H1 (cell line): ENCODE data around the gene PCF11. TPM values are rescaled to one million over a fixed set of nuclear protein-coding genes. Genes with fewer than 3 reads are reported as not detected.

ENCODE experiments used
- CTCF ChIA-PET: fragments of 300-600 bp; sonication (Branson Sonifier 250); formaldehyde crosslinking; loops from one replicate; lab custom pipeline; 2021; ENCODE audit not compliant: partially characterized antibody; lab: Charles Lee
- POLR2A ChIA-PET: fragments of 300-600 bp; sonication (Branson Sonifier 250); formaldehyde crosslinking; loops from one replicate; lab custom pipeline; 2021; ENCODE audit warnings: inconsistent platforms; ENCODE audit not compliant: partially characterized antibody; lab: Charles Lee
- DNase-seq, 2 experiments: peaks; one replicate each; pipeline versions ENCODE4 v3.0.0 to v3.0.0-alpha.2; 2010 to 2022; ENCODE audit warnings: low spot score in 2 of 2, low read depth in 1 of 2, mixed read lengths in 1 of 2
- FAIRE-seq: peaks from 2 replicates; lab custom pipeline; 2011; peaks lifted over from hg19 to GRCh38; lab: Jason Lieb, UNC
- H2AFZ ChIP-seq: 2 replicates; pipeline ENCODE4 v1.8.1; 2012; ENCODE audit warnings: low read length, inconsistent platforms
- H2AK5ac ChIP-seq: 2 replicates; pipeline ENCODE4 v1.6.1; 2013; ENCODE audit warnings: low read depth, low read length
- H2BK120ac ChIP-seq: replicated peaks from 2 replicates; pipeline ENCODE3; 2013; ENCODE audit warnings: low read depth, low read length, inconsistent platforms
- H2BK12ac ChIP-seq: 2 replicates; pipeline ENCODE4 v1.6.1; 2013; ENCODE audit warnings: low read depth, low read length
- H2BK15ac ChIP-seq: 2 replicates; pipeline ENCODE4 v1.6.1; 2013; ENCODE audit warnings: low read length
- H2BK20ac ChIP-seq: 2 replicates; pipeline ENCODE4 v1.6.1; 2013; ENCODE audit warnings: low read length
- H2BK5ac ChIP-seq: 2 replicates; pipeline ENCODE4 v1.6.1; 2013; ENCODE audit warnings: low read depth, low read length
- H3K14ac ChIP-seq: 2 replicates; pipeline ENCODE4 v1.6.1; 2013; ENCODE audit warnings: inconsistent platforms; ENCODE audit not compliant: insufficient read length
- H3K18ac ChIP-seq: 2 replicates; pipeline ENCODE4 v1.6.1; 2013; ENCODE audit warnings: low read length; ENCODE audit errors: extremely low read depth
- H3K23ac ChIP-seq: 2 replicates; pipeline ENCODE4 v1.6.1; 2013; ENCODE audit warnings: inconsistent platforms; ENCODE audit not compliant: insufficient read length
- H3K23me2 ChIP-seq: 2 replicates; pipeline ENCODE4 v1.6.1; 2013; ENCODE audit warnings: low read depth, low read length
- H3K27ac ChIP-seq: 2 replicates; pipeline ENCODE4 v1.6.1; 2011; ENCODE audit warnings: low read depth, low read length, inconsistent platforms
- H3K27me3 ChIP-seq, 4 experiments: replicated peaks in 1 of 4; 1 replicate in 1 of 4; 2 replicates in 3 of 4; pipeline versions ENCODE4 v1.6.1 to v1.8.1; 2011 to 2013; ENCODE audit warnings: low read length in 3 of 4, mild to moderate bottlenecking in 3 of 4, inconsistent platforms in 2 of 4, mixed read lengths in 2 of 4, moderate library complexity in 1 of 4; ENCODE audit not compliant: control insufficient read depth in 3 of 4, insufficient read depth in 3 of 4; ENCODE audit errors: extremely low read depth in 1 of 4
- H3K36me3 ChIP-seq, 4 experiments: 2 replicates each; pipeline versions ENCODE4 v1.6.1 to v1.8.1; 2011 to 2013; ENCODE audit warnings: mild to moderate bottlenecking in 4 of 4, low read length in 3 of 4, moderate library complexity in 2 of 4, control low read depth in 1 of 4, inconsistent platforms in 1 of 4; ENCODE audit not compliant: insufficient read depth in 4 of 4, control insufficient read depth in 2 of 4
- H3K4ac ChIP-seq: replicated peaks from 2 replicates; pipeline ENCODE3; 2013; ENCODE audit warnings: low read length, low read depth, mixed read lengths, inconsistent platforms; ENCODE audit not compliant: insufficient read length
- H3K4me1 ChIP-seq, 4 experiments: replicated peaks in 1 of 4; 1 replicate in 1 of 4; 2 replicates in 3 of 4; pipeline versions ENCODE4 v1.6.1 to v1.8.1; 2011 to 2013; ENCODE audit warnings: low read length in 3 of 4, inconsistent platforms in 2 of 4, mixed read lengths in 1 of 4; ENCODE audit not compliant: insufficient read depth in 4 of 4, control insufficient read depth in 3 of 4
- H3K4me2 ChIP-seq, 2 experiments: 2 replicates each; pipeline versions ENCODE4 v1.6.1 to v1.8.1; 2011 to 2013; ENCODE audit warnings: low read depth in 2 of 2, low read length in 2 of 2, control low read depth in 1 of 2, inconsistent platforms in 1 of 2, mild to moderate bottlenecking in 1 of 2; ENCODE audit not compliant: insufficient read depth in 1 of 2
- H3K4me3 ChIP-seq, 4 experiments: fragments of 200-600, 300-600 bp in 1 of 4; sonication (generic), shearing (Covaris generic), sonication (Bioruptor Twin) in 1 of 4; 2 replicates each; pipeline versions ENCODE4 v1.5.1 to v1.8.1; 2011 to 2016; ENCODE audit warnings: low read length in 4 of 4, low read depth in 3 of 4, control low read depth in 2 of 4, inconsistent platforms in 2 of 4, mild to moderate bottlenecking in 2 of 4, mixed read lengths in 1 of 4, moderate library complexity in 1 of 4; ENCODE audit not compliant: insufficient read depth in 2 of 4; ENCODE audit errors: extremely low read depth in 1 of 4
- H3K56ac ChIP-seq: replicated peaks from 2 replicates; pipeline ENCODE3; 2013; ENCODE audit warnings: low read depth, mild to moderate bottlenecking, mixed read lengths, low read length, inconsistent platforms; ENCODE audit not compliant: insufficient read length
- H3K79me1 ChIP-seq: 2 replicates; pipeline ENCODE4 v1.6.1; 2013; ENCODE audit warnings: low read depth, low read length, control low read depth
- H3K79me2 ChIP-seq, 2 experiments: 2 replicates each; pipeline versions ENCODE4 v1.6.1 to v1.8.1; 2012 to 2013; ENCODE audit warnings: low read length in 2 of 2, mild to moderate bottlenecking in 2 of 2, inconsistent platforms in 1 of 2; ENCODE audit not compliant: insufficient read depth in 2 of 2, control insufficient read depth in 1 of 2
- H3K9ac ChIP-seq, 4 experiments: replicated peaks in 1 of 4; 1 replicate in 1 of 4; 2 replicates in 3 of 4; pipeline versions ENCODE4 v1.6.1 to v1.8.1; 2011 to 2013; ENCODE audit warnings: low read depth in 3 of 4, low read length in 3 of 4, control low read depth in 2 of 4, mild to moderate bottlenecking in 2 of 4, moderate library complexity in 2 of 4, inconsistent platforms in 1 of 4; ENCODE audit errors: extremely low read depth in 1 of 4
- H3K9me3 ChIP-seq, 2 experiments: 2 replicates each; pipeline versions ENCODE4 v1.6.1 to v1.8.1; 2012 to 2013; ENCODE audit warnings: mild to moderate bottlenecking in 2 of 2, moderate library complexity in 2 of 2, control low read depth in 1 of 2, inconsistent platforms in 1 of 2, low read depth in 1 of 2, low read length in 1 of 2, mixed read lengths in 1 of 2; ENCODE audit not compliant: insufficient read depth in 2 of 2
- H4K20me1 ChIP-seq, 2 experiments: replicated peaks in 1 of 2; 2 replicates each; pipeline versions ENCODE3 to v1.8.1; 2011 to 2013; ENCODE audit warnings: inconsistent platforms in 2 of 2, low read length in 2 of 2, mild to moderate bottlenecking in 1 of 2; ENCODE audit not compliant: insufficient read depth in 2 of 2, control insufficient read depth in 1 of 2
- H4K5ac ChIP-seq: 2 replicates; pipeline ENCODE4 v1.6.1; 2013; ENCODE audit warnings: low read length, low read depth, mixed read lengths, inconsistent platforms; ENCODE audit not compliant: insufficient read length
- H4K8ac ChIP-seq: 2 replicates; pipeline ENCODE4 v1.8.0; 2013; ENCODE audit warnings: mild to moderate bottlenecking, moderate library complexity, low read length, inconsistent platforms; ENCODE audit not compliant: insufficient read depth; ENCODE audit errors: extremely low read depth
- H4K91ac ChIP-seq: replicated peaks from 2 replicates; pipeline ENCODE3; 2013; ENCODE audit warnings: low read length, mixed read lengths, inconsistent platforms; ENCODE audit not compliant: insufficient read length
- CHD2 ChIP-seq: IDR thresholded peaks from 2 replicates; pipeline ENCODE4 v1.6.1; 2012; ENCODE audit warnings: low read length, improper control_type of control experiment
- EGR1 ChIP-seq: IDR thresholded peaks from 2 replicates; pipeline ENCODE4 v1.6.1; 2011; ENCODE audit warnings: low read depth, low read length, borderline replicate concordance
- EZH2 ChIP-seq: fragments of 200-600 bp; sonication (generic); IDR thresholded peaks from 2 replicates; pipeline ENCODE4 v1.7.1; 2012; ENCODE audit warnings: low read depth, mild to moderate bottlenecking, moderate library complexity, low read length, inconsistent platforms; ENCODE audit not compliant: severe bottlenecking
- RNF2 ChIP-seq: fragments of 200-900, 300-1000 bp; sonication (generic); IDR thresholded peaks from 2 replicates; pipeline ENCODE4 v1.7.1; 2016; ENCODE audit warnings: borderline replicate concordance, low read depth, mild to moderate bottlenecking, antibody characterized with exemption, low read length; ENCODE audit not compliant: poor library complexity, severe bottlenecking; ENCODE audit errors: missing control alignments
- SP2 ChIP-seq: IDR thresholded peaks from 2 replicates; pipeline ENCODE4 v1.6.1; 2012; ENCODE audit warnings: mild to moderate bottlenecking, low read length, inconsistent platforms
- ZNF274 ChIP-seq: IDR thresholded peaks from 2 replicates; pipeline ENCODE4 v1.7.0; 2012; ENCODE audit warnings: low read length, borderline replicate concordance; ENCODE audit errors: extremely low read depth
- polyA plus RNA-seq, 7 experiments: library from polyadenylated mRNA; depleted of rRNA in 3 of 7; stranded (reverse) in 5 of 7; unstranded in 2 of 7; fragments of >200 nt in 5 of 7; fragments of 200-250 nt in 2 of 7; gene quantifications; 1 replicate in 5 of 7; 2 replicates in 1 of 7; 4 replicates in 1 of 7; pipeline versions ENCODE4 v1.2.1 to v1.2.3, GENCODE V29; 2011 to 2013; ENCODE audit warnings: missing spikeins in 2 of 7, mixed read lengths in 2 of 7
- total RNA-seq: library from RNA; stranded (reverse); fragmentation: NEBNext Ultra II Directional; extraction: Animal tissue kit (Norgen Biotek cat#: 25700); gene quantifications from 2 replicates; pipeline ENCODE4 v1.2.1, GENCODE V29; 2021
- TF ChIP-seq, protein P1 (sequence below): IDR thresholded peaks from 2 replicates; pipeline ENCODE4 v1.6.1; 2012; ENCODE audit warnings: inconsistent platforms
- TF ChIP-seq, protein P2 (sequence below): IDR thresholded peaks from 2 replicates; pipeline ENCODE4 v1.6.1; 2012; ENCODE audit warnings: low read length, inconsistent platforms
- TF ChIP-seq, protein P3 (sequence below), 3 experiments: IDR thresholded peaks; 1 replicate in 2 of 3; 2 replicates in 1 of 3; pipeline versions ENCODE4 v1.5.1 to v1.6.1; 2011; ENCODE audit warnings: low read length in 3 of 3, mild to moderate bottlenecking in 3 of 3, inconsistent platforms in 2 of 3, low read depth in 1 of 3, moderate library complexity in 1 of 3; ENCODE audit not compliant: insufficient read depth in 1 of 3; ENCODE audit errors: control extremely low read depth in 1 of 3

The PCF11 gene
- total and polyA plus RNA-seq, 2 of the 8 experiments (the other 6 are each of a cell fraction or from before 2014, with no cell fraction given) = 25.1 to 47.7 TPM

DNA sequence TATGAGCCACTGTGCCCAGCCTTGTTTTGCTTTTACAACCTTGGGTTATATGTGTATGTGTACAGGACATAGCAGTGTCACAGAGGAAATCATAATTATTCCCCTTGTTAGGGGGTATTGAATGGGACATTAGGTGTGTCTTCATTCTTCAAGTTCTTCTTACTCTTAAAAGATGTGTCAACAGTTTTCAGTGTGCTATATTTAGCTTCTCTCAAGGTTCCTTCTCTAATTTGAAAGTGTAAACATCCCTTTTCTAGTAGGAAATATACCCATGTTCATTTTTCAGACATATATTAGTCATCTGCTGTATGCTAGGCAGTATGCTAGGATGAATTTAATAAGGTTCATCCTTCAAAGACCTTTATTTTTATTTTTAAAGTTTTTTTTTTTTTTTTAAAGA lies 17.1 kb downstream of the PCF11 start:
- CTCF ChIA-PET = interaction anchor here (0.6 to 0.7 kb wide), 3 partner anchors 93 to 148 kb away, joined by 3 to 4 read pairs (median 3); no protein-coding TSS in a partner anchor
- no peak for FAIRE-seq
- Histone ChIP-seq H2AK5ac (no peak overlapping the region), H2AFZ (no peak overlapping the region), H2BK15ac (no peak overlapping the region), H3K27me3 (no peaks in the 10 kb centered on the region), H4K20me1 (peaks cover 10% of the 10 kb centered on the region in 2 experiments), H3K4me3 (no peak overlapping the region), H4K5ac (no peak overlapping the region), H3K79me2 (peaks cover 7 to 59% of the 10 kb centered on the region in 2 experiments), H3K36me3 (peaks cover 4 to 91% (median 50%) of the 10 kb centered on the region in 4 experiments), H2BK5ac (no peak overlapping the region), H3K79me1 (peaks cover 4% of the 10 kb centered on the region; the same call in 1 of the 2 replicates), H3K9me3 (no peaks in the 10 kb centered on the region), H3K4me1 (no peaks in the 10 kb centered on the region), H3K18ac (no peak overlapping the region), H3K27ac (no peak overlapping the region), H4K8ac (no peak overlapping the region), H3K9ac (no peak overlapping the region), H3K23ac (no peak overlapping the region), H2BK120ac (no peak overlapping the region), H2BK12ac (no peak overlapping the region), H2BK20ac (no peak overlapping the region), H4K91ac (no peak overlapping the region), H3K14ac (no peak overlapping the region), H3K56ac (no peak overlapping the region), H3K4ac (no peak overlapping the region), H3K4me2 (no peak overlapping the region), H3K23me2 (no peaks in the 10 kb centered on the region)
- POLR2A ChIA-PET = interaction anchor here (0.6 to 1.5 kb wide), 3 partner anchors 10 to 111 kb away, joined by 3 to 4 read pairs (median 4); no protein-coding TSS in a partner anchor
- DNase-seq = no peak
- TF ChIP-seq, protein P1, sequence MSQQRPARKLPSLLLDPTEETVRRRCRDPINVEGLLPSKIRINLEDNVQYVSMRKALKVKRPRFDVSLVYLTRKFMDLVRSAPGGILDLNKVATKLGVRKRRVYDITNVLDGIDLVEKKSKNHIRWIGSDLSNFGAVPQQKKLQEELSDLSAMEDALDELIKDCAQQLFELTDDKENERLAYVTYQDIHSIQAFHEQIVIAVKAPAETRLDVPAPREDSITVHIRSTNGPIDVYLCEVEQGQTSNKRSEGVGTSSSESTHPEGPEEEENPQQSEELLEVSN = no peak
- TF ChIP-seq EZH2 (no peak), ZNF274 (no peak), SP2 (no peak), EGR1 (no peak), CHD2 (no peak), RNF2 (no peak)
- TF ChIP-seq, protein P2, sequence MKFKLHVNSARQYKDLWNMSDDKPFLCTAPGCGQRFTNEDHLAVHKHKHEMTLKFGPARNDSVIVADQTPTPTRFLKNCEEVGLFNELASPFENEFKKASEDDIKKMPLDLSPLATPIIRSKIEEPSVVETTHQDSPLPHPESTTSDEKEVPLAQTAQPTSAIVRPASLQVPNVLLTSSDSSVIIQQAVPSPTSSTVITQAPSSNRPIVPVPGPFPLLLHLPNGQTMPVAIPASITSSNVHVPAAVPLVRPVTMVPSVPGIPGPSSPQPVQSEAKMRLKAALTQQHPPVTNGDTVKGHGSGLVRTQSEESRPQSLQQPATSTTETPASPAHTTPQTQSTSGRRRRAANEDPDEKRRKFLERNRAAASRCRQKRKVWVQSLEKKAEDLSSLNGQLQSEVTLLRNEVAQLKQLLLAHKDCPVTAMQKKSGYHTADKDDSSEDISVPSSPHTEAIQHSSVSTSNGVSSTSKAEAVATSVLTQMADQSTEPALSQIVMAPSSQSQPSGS = no peak
- TF ChIP-seq, protein P3, sequence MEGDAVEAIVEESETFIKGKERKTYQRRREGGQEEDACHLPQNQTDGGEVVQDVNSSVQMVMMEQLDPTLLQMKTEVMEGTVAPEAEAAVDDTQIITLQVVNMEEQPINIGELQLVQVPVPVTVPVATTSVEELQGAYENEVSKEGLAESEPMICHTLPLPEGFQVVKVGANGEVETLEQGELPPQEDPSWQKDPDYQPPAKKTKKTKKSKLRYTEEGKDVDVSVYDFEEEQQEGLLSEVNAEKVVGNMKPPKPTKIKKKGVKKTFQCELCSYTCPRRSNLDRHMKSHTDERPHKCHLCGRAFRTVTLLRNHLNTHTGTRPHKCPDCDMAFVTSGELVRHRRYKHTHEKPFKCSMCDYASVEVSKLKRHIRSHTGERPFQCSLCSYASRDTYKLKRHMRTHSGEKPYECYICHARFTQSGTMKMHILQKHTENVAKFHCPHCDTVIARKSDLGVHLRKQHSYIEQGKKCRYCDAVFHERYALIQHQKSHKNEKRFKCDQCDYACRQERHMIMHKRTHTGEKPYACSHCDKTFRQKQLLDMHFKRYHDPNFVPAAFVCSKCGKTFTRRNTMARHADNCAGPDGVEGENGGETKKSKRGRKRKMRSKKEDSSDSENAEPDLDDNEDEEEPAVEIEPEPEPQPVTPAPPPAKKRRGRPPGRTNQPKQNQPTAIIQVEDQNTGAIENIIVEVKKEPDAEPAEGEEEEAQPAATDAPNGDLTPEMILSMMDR (IDR thresholded peaks at IDR 0.05; ENCODE audit: control extremely low read depth in 1 of 3, insufficient read depth in 1 of 3, low read depth in 1 of 3, low read length in 3 of 3) = no peak
